ENCODE results near the gene SPNS3. TPM values are rescaled to one million over a fixed set of nuclear protein-coding genes. Genes with fewer than 3 reads are reported as not detected.

SPNS3 gene
- total RNA-seq, 1 experiment from 2014 or later = 0.37 TPM

- ATAC-seq = no peak
- CTCF ChIA-PET = interaction anchor here (0.6 to 1.9 kb wide), 2 partner anchors 207 to 652 kb away, joined by 6 to 7 read pairs; no protein-coding TSS in a partner anchor
- POLR2A ChIA-PET = no interaction called here
These were observed 26.5 kb upstream of the SPNS3 start for GRCh38 chr17:4407216-4407615.

More at GRCh38 chr17:4407216-4407615, 26.5 kb upstream of the SPNS3 start:
- no peaks in the 10 kb centered on the region for H3K4me1 ChIP-seq (ENCODE audit: control insufficient read depth in 1 of 2, insufficient read depth in 2 of 2, low read length in 2 of 2)
- RAD21 ChIA-PET (ENCODE audit: low non-redundant PET in 1 of 2, low total read pairs in 2 of 2, uncharacterized antibody in 2 of 2, unreplicated experiment in 2 of 2) = no interaction called here
- no peak overlapping the region for H3K9ac ChIP-seq (ENCODE audit: low read length)
- DNase-seq (ENCODE audit: low read depth, low spot score) = no peak
- H3K9me2 ChIP-seq (ENCODE audit: insufficient read depth) = no peaks in the 10 kb centered on the region
- no peak for TF ChIP-seq JUND (IDR thresholded peaks at IDR 0.05)
- TF ChIP-seq CBX3 (IDR thresholded peaks at IDR 0.05; ENCODE audit: low read depth) = no peak
- TF ChIP-seq YY1 (IDR thresholded peaks at IDR 0.05; ENCODE audit: extremely low read depth, insufficient replicate concordance, low read depth, low read length) = no peak
- TF ChIP-seq FOSL1 (IDR thresholded peaks at IDR 0.05; ENCODE audit: low read depth) = no peak
- TF ChIP-seq, protein P1, sequence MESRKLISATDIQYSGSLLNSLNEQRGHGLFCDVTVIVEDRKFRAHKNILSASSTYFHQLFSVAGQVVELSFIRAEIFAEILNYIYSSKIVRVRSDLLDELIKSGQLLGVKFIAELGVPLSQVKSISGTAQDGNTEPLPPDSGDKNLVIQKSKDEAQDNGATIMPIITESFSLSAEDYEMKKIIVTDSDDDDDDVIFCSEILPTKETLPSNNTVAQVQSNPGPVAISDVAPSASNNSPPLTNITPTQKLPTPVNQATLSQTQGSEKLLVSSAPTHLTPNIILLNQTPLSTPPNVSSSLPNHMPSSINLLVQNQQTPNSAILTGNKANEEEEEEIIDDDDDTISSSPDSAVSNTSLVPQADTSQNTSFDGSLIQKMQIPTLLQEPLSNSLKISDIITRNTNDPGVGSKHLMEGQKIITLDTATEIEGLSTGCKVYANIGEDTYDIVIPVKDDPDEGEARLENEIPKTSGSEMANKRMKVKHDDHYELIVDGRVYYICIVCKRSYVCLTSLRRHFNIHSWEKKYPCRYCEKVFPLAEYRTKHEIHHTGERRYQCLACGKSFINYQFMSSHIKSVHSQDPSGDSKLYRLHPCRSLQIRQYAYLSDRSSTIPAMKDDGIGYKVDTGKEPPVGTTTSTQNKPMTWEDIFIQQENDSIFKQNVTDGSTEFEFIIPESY (IDR thresholded peaks at IDR 0.05; ENCODE audit: extremely low read depth, insufficient replicate concordance, low read length) = no peak
- no peak for TF ChIP-seq RAD21 (IDR thresholded peaks at IDR 0.05; ENCODE audit: low read depth)
- TF ChIP-seq EGR1 (IDR thresholded peaks at IDR 0.05; ENCODE audit: low read depth) = no peak
- TF ChIP-seq, protein P2, sequence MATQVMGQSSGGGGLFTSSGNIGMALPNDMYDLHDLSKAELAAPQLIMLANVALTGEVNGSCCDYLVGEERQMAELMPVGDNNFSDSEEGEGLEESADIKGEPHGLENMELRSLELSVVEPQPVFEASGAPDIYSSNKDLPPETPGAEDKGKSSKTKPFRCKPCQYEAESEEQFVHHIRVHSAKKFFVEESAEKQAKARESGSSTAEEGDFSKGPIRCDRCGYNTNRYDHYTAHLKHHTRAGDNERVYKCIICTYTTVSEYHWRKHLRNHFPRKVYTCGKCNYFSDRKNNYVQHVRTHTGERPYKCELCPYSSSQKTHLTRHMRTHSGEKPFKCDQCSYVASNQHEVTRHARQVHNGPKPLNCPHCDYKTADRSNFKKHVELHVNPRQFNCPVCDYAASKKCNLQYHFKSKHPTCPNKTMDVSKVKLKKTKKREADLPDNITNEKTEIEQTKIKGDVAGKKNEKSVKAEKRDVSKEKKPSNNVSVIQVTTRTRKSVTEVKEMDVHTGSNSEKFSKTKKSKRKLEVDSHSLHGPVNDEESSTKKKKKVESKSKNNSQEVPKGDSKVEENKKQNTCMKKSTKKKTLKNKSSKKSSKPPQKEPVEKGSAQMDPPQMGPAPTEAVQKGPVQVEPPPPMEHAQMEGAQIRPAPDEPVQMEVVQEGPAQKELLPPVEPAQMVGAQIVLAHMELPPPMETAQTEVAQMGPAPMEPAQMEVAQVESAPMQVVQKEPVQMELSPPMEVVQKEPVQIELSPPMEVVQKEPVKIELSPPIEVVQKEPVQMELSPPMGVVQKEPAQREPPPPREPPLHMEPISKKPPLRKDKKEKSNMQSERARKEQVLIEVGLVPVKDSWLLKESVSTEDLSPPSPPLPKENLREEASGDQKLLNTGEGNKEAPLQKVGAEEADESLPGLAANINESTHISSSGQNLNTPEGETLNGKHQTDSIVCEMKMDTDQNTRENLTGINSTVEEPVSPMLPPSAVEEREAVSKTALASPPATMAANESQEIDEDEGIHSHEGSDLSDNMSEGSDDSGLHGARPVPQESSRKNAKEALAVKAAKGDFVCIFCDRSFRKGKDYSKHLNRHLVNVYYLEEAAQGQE (IDR thresholded peaks at IDR 0.05; ENCODE audit: low read depth) = no peak
- TF ChIP-seq, protein P3, sequence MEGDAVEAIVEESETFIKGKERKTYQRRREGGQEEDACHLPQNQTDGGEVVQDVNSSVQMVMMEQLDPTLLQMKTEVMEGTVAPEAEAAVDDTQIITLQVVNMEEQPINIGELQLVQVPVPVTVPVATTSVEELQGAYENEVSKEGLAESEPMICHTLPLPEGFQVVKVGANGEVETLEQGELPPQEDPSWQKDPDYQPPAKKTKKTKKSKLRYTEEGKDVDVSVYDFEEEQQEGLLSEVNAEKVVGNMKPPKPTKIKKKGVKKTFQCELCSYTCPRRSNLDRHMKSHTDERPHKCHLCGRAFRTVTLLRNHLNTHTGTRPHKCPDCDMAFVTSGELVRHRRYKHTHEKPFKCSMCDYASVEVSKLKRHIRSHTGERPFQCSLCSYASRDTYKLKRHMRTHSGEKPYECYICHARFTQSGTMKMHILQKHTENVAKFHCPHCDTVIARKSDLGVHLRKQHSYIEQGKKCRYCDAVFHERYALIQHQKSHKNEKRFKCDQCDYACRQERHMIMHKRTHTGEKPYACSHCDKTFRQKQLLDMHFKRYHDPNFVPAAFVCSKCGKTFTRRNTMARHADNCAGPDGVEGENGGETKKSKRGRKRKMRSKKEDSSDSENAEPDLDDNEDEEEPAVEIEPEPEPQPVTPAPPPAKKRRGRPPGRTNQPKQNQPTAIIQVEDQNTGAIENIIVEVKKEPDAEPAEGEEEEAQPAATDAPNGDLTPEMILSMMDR (IDR thresholded peaks at IDR 0.05 in 2 of 3, conservative IDR thresholded peaks at IDR 0.05 in 1 of 3; ENCODE audit: borderline replicate concordance in 1 of 3, insufficient read depth in 1 of 3, low read depth in 2 of 3, low read length in 2 of 3) = no peak
- TF ChIP-seq ZFX (IDR thresholded peaks at IDR 0.05) = no peak
- no peak for TF ChIP-seq SP1 (IDR thresholded peaks at IDR 0.05; ENCODE audit: low read depth)
- no peak for TF ChIP-seq EZH2phosphoT487 (IDR thresholded peaks at IDR 0.05; ENCODE audit: borderline replicate concordance)
- TF ChIP-seq POLR2AphosphoS5 (IDR thresholded peaks at IDR 0.05; ENCODE audit: low read depth, low read length) = no peak
- no peak for TF ChIP-seq TCF7L2 (IDR thresholded peaks at IDR 0.05; ENCODE audit: borderline replicate concordance, extremely low read depth, insufficient read depth, insufficient read length)
- no peak for TF ChIP-seq SIN3A (IDR thresholded peaks at IDR 0.05; ENCODE audit: low read depth)
- TF ChIP-seq, protein P4, sequence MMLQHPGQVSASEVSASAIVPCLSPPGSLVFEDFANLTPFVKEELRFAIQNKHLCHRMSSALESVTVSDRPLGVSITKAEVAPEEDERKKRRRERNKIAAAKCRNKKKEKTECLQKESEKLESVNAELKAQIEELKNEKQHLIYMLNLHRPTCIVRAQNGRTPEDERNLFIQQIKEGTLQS (IDR thresholded peaks at IDR 0.05) = no peak
- no peak for TF ChIP-seq SRF (IDR thresholded peaks at IDR 0.05; ENCODE audit: low read depth)
- no peak for TF ChIP-seq POLR2A (IDR thresholded peaks at IDR 0.05; ENCODE audit: borderline replicate concordance, extremely low read depth, insufficient read depth, insufficient read length)
- TF ChIP-seq CEBPB (IDR thresholded peaks at IDR 0.05; ENCODE audit: low read depth) = no peak
- TF ChIP-seq EZH2 (IDR thresholded peaks at IDR 0.05) = no peak
- no peaks in the 10 kb centered on the region for H3K79me2 ChIP-seq (ENCODE audit: insufficient read depth, low read length)
- H2AFZ ChIP-seq (ENCODE audit: low read depth, low read length, poor library complexity, severe bottlenecking) = no peak overlapping the region
- no peak overlapping the region for H3K4me3 ChIP-seq (replicated peaks in 1 of 2; ENCODE audit: low read depth in 1 of 2, low read length in 2 of 2)
- no peaks in the 10 kb centered on the region for H4K20me1 ChIP-seq (ENCODE audit: insufficient read depth)
- H3K27me3 ChIP-seq (ENCODE audit: insufficient read depth, low read length) = no peaks in the 10 kb centered on the region
- no peaks in the 10 kb centered on the region for H3K9me3 ChIP-seq (ENCODE audit: control insufficient read depth in 1 of 2, insufficient read depth in 1 of 2, low read depth in 1 of 2, low read length in 2 of 2)
- no peak overlapping the region for H3K4me2 ChIP-seq (ENCODE audit: low read length)
- intact Hi-C loops (cut with micrococcal nuclease) = loop anchor here (5.0 kb wide), 1 partner anchor 560 kb away; the partner anchor contains the start of gene NCBP3
- BruUV-seq (replicated peaks) = no TSS peak
- no peak overlapping the region for H3K27ac ChIP-seq (ENCODE audit: low read depth, low read length)
- no peaks in the 10 kb centered on the region for H3K36me3 ChIP-seq (ENCODE audit: control insufficient read depth in 1 of 2, insufficient read depth in 2 of 2, low read length in 2 of 2)

Measured in HCT116 (cell line).